IPS DF 6.9 (cell line): ENCODE data around the gene KCNK10.
A peak's percentile ranks its signal among the peaks of the same experiment; 100 is the strongest.
"Not testable (repeated sequence)": the region's sequence is repeated elsewhere in the genome, so short reads cannot be mapped to it uniquely, and the experiment has no call there.

ENCODE experiments used
- DNase-seq: peaks from one replicate; pipeline ENCODE4 v3.0.0-alpha.2; 2013; ENCODE audit warnings: low read depth, low spot score
- H3K27ac ChIP-seq: one replicate; pipeline ENCODE4 v1.5.1; 2013; ENCODE audit warnings: low read length, control low read depth
- H3K27me3 ChIP-seq: 2 replicates; pipeline ENCODE4 v1.6.1; 2013; ENCODE audit warnings: mild to moderate bottlenecking, low read length; ENCODE audit not compliant: control insufficient read depth, insufficient read depth
- H3K36me3 ChIP-seq: 2 replicates; pipeline ENCODE4 v1.6.1; 2013; ENCODE audit warnings: low read length; ENCODE audit not compliant: control insufficient read depth, insufficient read depth
- H3K4me1 ChIP-seq: 2 replicates; pipeline ENCODE4 v1.6.1; 2013; ENCODE audit warnings: low read length; ENCODE audit not compliant: control insufficient read depth, insufficient read depth
- H3K4me3 ChIP-seq: 2 replicates; pipeline ENCODE4 v1.5.1; 2013; ENCODE audit warnings: mild to moderate bottlenecking, low read length
- H3K9me3 ChIP-seq: 2 replicates; pipeline ENCODE4 v1.6.1; 2013; ENCODE audit warnings: low read length, inconsistent platforms; ENCODE audit not compliant: control insufficient read depth, insufficient read depth
- WGBS: extraction: QIAGEN DNeasy Blood & Tissue Kit; methylation state at CpG from one replicate; pipeline ENCODE4 v1.1.7; 2013; ENCODE audit warnings: mixed read lengths, missing lambda C conversion rate; ENCODE audit not compliant: insufficient read length, insufficient coverage; 5-methylcytosine and 5-hydroxymethylcytosine counted together

KCNK10 gene

GRCh38 chr14:88271205-88271604 is 51.9 kb downstream of the KCNK10 start:
- peaks cover 2% of the 10 kb centered on the region; the same call in 1 of the 2 replicates for H3K4me1 ChIP-seq
- no peak overlapping the region for H3K4me3 ChIP-seq
- H3K36me3 ChIP-seq, result no peaks in the 10 kb centered on the region
- no peak for DNase-seq
- no peaks in the 10 kb centered on the region for H3K27me3 ChIP-seq
- WGBS, result no CpG with 5 or more reads among the region's 2 CpGs
- no peak overlapping the region for H3K27ac ChIP-seq
- H3K9me3 ChIP-seq, result no peaks in the 10 kb centered on the region

- Histone ChIP-seq H3K36me3 (no peaks in the 10 kb centered on the region), H3K27ac (no peak overlapping the region), H3K27me3 (no peaks in the 10 kb centered on the region), H3K4me3 (no peak overlapping the region), H3K4me1 (peaks cover 2% of the 10 kb centered on the region; the same call in 1 of the 2 replicates), H3K9me3 (no peaks in the 10 kb centered on the region)
- DNase-seq, result peak; percentile 5
- WGBS, result no CpG with 5 or more reads among the region's 6 CpGs
These were observed 52.3 kb downstream of the KCNK10 start for GRCh38 chr14:88270776-88271175.

GRCh38 chr14:88269806-88270420 is 53.2 kb downstream of the KCNK10 start:
- WGBS, result no CpG with 5 or more reads among the region's 12 CpGs

GRCh38 chr14:88266474-88266873 is 56.6 kb downstream of the KCNK10 start:
- H3K27me3 ChIP-seq, result no peaks in the 10 kb centered on the region
- H3K9me3 ChIP-seq, result no peaks in the 10 kb centered on the region
- no peak for DNase-seq
- H3K4me1 ChIP-seq, result peaks cover 2% of the 10 kb centered on the region; the same call in 1 of the 2 replicates
- H3K36me3 ChIP-seq, result no peaks in the 10 kb centered on the region
- no peak overlapping the region for H3K27ac ChIP-seq
- WGBS, result no CpG with 5 or more reads among the region's 2 CpGs
- H3K4me3 ChIP-seq, result no peak overlapping the region

More at GRCh38 chr14:88269806-88270420, 53.2 kb downstream of the KCNK10 start:
- Histone ChIP-seq H3K36me3 (no peaks in the 10 kb centered on the region), H3K27me3 (no peaks in the 10 kb centered on the region), H3K27ac (no peak overlapping the region), H3K4me3 (no peak overlapping the region), H3K4me1 (peaks cover 2% of the 10 kb centered on the region; the same call in 1 of the 2 replicates), H3K9me3 (no peaks in the 10 kb centered on the region)
- DNase-seq, result no peak

GRCh38 chr14:88264116-88264515 is 59.0 kb downstream of the KCNK10 start:
- Histone ChIP-seq H3K4me1 (no peaks in the 10 kb centered on the region), H3K9me3 (no peaks in the 10 kb centered on the region), H3K36me3 (no peaks in the 10 kb centered on the region), H3K4me3 (no peak overlapping the region), H3K27me3 (no peaks in the 10 kb centered on the region), H3K27ac (no peak overlapping the region)
- no CpG with 5 or more reads among the region's 6 CpGs for WGBS
- no peak for DNase-seq

GRCh38 chr14:88261302-88261701 is 61.8 kb downstream of the KCNK10 start:
- not testable (repeated sequence) for H3K4me1 ChIP-seq
- no CpG with 5 or more reads among the region's 3 CpGs for WGBS

GRCh38 chr14:88258021-88258420 is 65.0 kb downstream of the KCNK10 start:
- Histone ChIP-seq H3K4me1 (no peaks in the 10 kb centered on the region), H3K36me3 (no peaks in the 10 kb centered on the region), H3K4me3 (no peak overlapping the region), H3K9me3 (no peaks in the 10 kb centered on the region), H3K27me3 (no peaks in the 10 kb centered on the region), H3K27ac (no peak overlapping the region)
- DNase-seq, result no peak
- WGBS, result no CpG with 5 or more reads among the region's 4 CpGs

More at GRCh38 chr14:88261302-88261701, 61.8 kb downstream of the KCNK10 start:
- not testable (repeated sequence) for H3K27ac ChIP-seq, H3K4me3 ChIP-seq, H3K36me3 ChIP-seq, H3K27me3 ChIP-seq, H3K9me3 ChIP-seq, DNase-seq

GRCh38 chr14:88256997-88257950 is 65.8 kb downstream of the KCNK10 start:
- Histone ChIP-seq H3K4me3 (no peak overlapping the region), H3K36me3 (no peaks in the 10 kb centered on the region), H3K9me3 (no peaks in the 10 kb centered on the region), H3K27me3 (no peaks in the 10 kb centered on the region), H3K4me1 (no peaks in the 10 kb centered on the region), H3K27ac (no peak overlapping the region)
- WGBS, result no CpG with 5 or more reads among the region's 9 CpGs
- DNase-seq, result no peak

GRCh38 chr14:88255798-88256197 is 67.3 kb downstream of the KCNK10 start:
- H3K4me3 ChIP-seq, result no peak overlapping the region
- no CpG with 5 or more reads among the region's 4 CpGs for WGBS
- no peak for DNase-seq
- no peaks in the 10 kb centered on the region for H3K4me1 ChIP-seq
- H3K27me3 ChIP-seq, result no peaks in the 10 kb centered on the region
- no peaks in the 10 kb centered on the region for H3K36me3 ChIP-seq
- H3K9me3 ChIP-seq, result no peaks in the 10 kb centered on the region
- no peak overlapping the region for H3K27ac ChIP-seq

GRCh38 chr14:88255196-88255595 is 67.9 kb downstream of the KCNK10 start:
- H3K9me3 ChIP-seq, result no peaks in the 10 kb centered on the region
- H3K4me3 ChIP-seq, result no peak overlapping the region
- no peak for DNase-seq
- no peaks in the 10 kb centered on the region for H3K36me3 ChIP-seq
- no peak overlapping the region for H3K27ac ChIP-seq
- H3K4me1 ChIP-seq, result no peaks in the 10 kb centered on the region
- H3K27me3 ChIP-seq, result no peaks in the 10 kb centered on the region
- WGBS, result no CpG with 5 or more reads among the region's 1 CpG
